Activated B cell treated with CpG ODN at 0.5 μM for 24 hours (primary cell): ENCODE results near the gene NUP98. TPM values are rescaled to one million over a fixed set of nuclear protein-coding genes. Genes with fewer than 3 reads are reported as not detected.
A peak's percentile ranks its signal among the peaks of the same experiment; 100 is the strongest.

Experiments
- ATAC-seq: fragments of 200-7000 bp; cut with Tn5 transposase; one replicate; pipeline ENCODE4 v1.10.0; 2021; ENCODE audit warnings: low read depth, mild to moderate bottlenecking, moderate library complexity
- CTCF ChIA-PET: fragments of 350-600 bp; sonication (Branson Sonifier 250); formaldehyde crosslinking; loops from one replicate; lab custom pipeline; 2021; ENCODE audit warnings: antibody characterized with exemption; lab: Charles Lee
- POLR2A ChIA-PET: fragments of 350-600 bp; sonication (Branson Sonifier 250); formaldehyde crosslinking; loops from one replicate; lab custom pipeline; 2021; ENCODE audit warnings: antibody characterized with exemption; lab: Charles Lee
- DNase-seq: peaks from one replicate; pipeline ENCODE4 v3.0.0; 2022
- H3K27ac Mint-ChIP-seq: one replicate; pipeline ENCODE4 v1.8.0; 2020; ENCODE audit warnings: mixed read lengths
- H3K27me3 Mint-ChIP-seq: one replicate; pipeline ENCODE4 v1.8.0; 2021; ENCODE audit warnings: mixed read lengths
- H3K36me3 Mint-ChIP-seq: one replicate; pipeline ENCODE4 v1.8.0; 2021; ENCODE audit warnings: low read depth, mixed read lengths
- H3K4me1 Mint-ChIP-seq: one replicate; pipeline ENCODE4 v1.8.0; 2021; ENCODE audit warnings: mixed read lengths
- H3K4me3 Mint-ChIP-seq: one replicate; pipeline ENCODE4 v1.8.0; 2020; ENCODE audit warnings: mild to moderate bottlenecking, mixed read lengths
- H3K9me3 Mint-ChIP-seq: one replicate; pipeline ENCODE4 v1.8.0; 2020; ENCODE audit warnings: mixed read lengths
- intact Hi-C: fragments of 100-400 bp; cut with micrococcal nuclease; formaldehyde crosslinking; loops from one replicate; pipeline ENCODE4 v1.15.1; 2024
- total RNA-seq: library from RNA; stranded (reverse); gene quantifications from 2 replicates; pipeline ENCODE4 v1.2.3, GENCODE V29; 2022
- TF ChIP-seq, protein P1 (sequence below): fragments of 200-600 bp; IDR thresholded peaks from one replicate; pipeline ENCODE4 v1.8.0; 2022; ENCODE audit warnings: antibody characterized with exemption, mild to moderate bottlenecking

NUP98 gene
- total RNA-seq, 1 donor from 2014 or later: 117 TPM

DNA sequence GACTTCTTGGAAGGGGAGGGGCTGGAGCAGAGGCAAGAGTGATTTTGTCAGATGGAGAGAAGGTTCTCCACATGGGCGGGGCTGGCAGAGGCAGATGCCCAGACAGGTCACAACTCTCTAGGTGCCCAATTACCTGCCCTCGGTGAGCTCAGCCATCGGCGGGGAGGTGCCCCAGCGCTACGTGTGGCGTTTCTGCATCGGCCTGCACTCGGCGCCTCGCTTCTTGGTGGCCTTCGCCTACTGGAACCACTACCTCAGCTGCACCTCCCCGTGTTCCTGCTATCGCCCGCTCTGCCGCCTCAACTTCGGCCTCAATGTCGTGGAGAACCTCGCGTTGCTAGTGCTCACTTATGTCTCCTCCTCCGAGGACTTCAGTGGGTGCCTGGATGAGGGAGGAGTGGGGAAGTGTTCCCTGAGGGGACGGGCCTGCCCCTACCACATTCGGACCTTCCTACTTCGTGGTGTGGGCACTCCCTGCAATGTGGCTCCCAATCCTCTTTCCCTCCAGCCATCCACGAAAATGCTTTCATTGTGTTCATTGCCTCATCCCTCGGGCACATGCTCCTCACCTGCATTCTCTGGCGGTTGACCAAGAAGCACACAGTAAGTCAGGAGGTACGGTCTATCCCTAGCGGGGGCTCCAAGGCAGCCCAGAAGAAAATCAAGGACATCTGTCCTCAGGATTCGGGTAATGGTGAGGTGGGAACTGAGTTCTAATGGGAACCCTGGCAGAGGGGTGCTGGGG is 26.6 kb upstream of the NUP98 start:
- CTCF ChIA-PET: interaction anchor here (1.7 to 5.9 kb wide), 4 partner anchors 12 to 248 kb away, joined by 5 to 51 read pairs (median 10); partner anchors contain the start of gene RHOG
- Mint-ChIP-seq H3K36me3 (peaks cover 35% of the 10 kb centered on the region), H3K27ac (peak overlapping the region; percentile 65), H3K4me3 (no peak overlapping the region), H3K4me1 (peaks cover 28% of the 10 kb centered on the region), H3K9me3 (no peaks in the 10 kb centered on the region), H3K27me3 (no peaks in the 10 kb centered on the region)
- intact Hi-C loops: loop anchor here (1.0 kb wide), 2 partner anchors 17 to 248 kb away; no protein-coding TSS in a partner anchor
- no peak for ATAC-seq
- DNase-seq: no peak
- TF ChIP-seq, protein P1, sequence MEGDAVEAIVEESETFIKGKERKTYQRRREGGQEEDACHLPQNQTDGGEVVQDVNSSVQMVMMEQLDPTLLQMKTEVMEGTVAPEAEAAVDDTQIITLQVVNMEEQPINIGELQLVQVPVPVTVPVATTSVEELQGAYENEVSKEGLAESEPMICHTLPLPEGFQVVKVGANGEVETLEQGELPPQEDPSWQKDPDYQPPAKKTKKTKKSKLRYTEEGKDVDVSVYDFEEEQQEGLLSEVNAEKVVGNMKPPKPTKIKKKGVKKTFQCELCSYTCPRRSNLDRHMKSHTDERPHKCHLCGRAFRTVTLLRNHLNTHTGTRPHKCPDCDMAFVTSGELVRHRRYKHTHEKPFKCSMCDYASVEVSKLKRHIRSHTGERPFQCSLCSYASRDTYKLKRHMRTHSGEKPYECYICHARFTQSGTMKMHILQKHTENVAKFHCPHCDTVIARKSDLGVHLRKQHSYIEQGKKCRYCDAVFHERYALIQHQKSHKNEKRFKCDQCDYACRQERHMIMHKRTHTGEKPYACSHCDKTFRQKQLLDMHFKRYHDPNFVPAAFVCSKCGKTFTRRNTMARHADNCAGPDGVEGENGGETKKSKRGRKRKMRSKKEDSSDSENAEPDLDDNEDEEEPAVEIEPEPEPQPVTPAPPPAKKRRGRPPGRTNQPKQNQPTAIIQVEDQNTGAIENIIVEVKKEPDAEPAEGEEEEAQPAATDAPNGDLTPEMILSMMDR: no peak
- POLR2A ChIA-PET: interaction anchor here (1.5 to 6.0 kb wide), 2 partner anchors 15 to 25 kb away, joined by 9 to 91 read pairs; partner anchors contain the start of gene RHOG

DNA sequence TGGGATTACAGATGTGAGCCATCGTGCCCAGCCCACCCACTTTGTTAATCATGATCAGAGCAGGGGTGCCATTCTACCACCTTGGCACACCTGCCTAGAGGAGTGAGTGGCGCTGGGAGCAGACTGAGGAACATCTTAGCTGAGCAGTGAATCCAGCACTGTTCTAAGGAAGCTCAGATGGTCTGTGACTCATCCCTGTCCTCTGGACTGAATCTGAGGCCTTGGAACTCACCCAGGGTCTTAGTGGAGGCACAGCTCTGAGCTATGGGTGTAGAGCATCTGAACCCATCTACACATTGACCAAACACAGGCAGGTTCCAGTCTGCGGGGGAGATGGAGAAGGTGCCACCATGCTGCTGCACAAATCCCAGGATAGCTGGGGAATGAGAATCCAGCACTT is 25.9 kb upstream of the NUP98 start:
- DNase-seq (no peak), ATAC-seq (no peak)
- H3K27me3 Mint-ChIP-seq: no peaks in the 10 kb centered on the region
- no peaks in the 10 kb centered on the region for H3K9me3 Mint-ChIP-seq
- intact Hi-C loops: no loop called here
- peaks cover 33% of the 10 kb centered on the region for H3K36me3 Mint-ChIP-seq
- CTCF ChIA-PET: interaction anchor here (5.9 kb wide), 1 partner anchor 17 kb away, joined by 51 read pairs; the partner anchor contains the start of gene RHOG
- H3K27ac Mint-ChIP-seq: peak overlapping the region; percentile 63
- POLR2A ChIA-PET: interaction anchor here (1.5 to 6.0 kb wide), 2 partner anchors 15 to 31 kb away, joined by 3 to 91 read pairs; partner anchors contain the start of gene RHOG
- peaks cover 28% of the 10 kb centered on the region for H3K4me1 Mint-ChIP-seq
- no peak overlapping the region for H3K4me3 Mint-ChIP-seq
- TF ChIP-seq, protein P1: no peak

DNA sequence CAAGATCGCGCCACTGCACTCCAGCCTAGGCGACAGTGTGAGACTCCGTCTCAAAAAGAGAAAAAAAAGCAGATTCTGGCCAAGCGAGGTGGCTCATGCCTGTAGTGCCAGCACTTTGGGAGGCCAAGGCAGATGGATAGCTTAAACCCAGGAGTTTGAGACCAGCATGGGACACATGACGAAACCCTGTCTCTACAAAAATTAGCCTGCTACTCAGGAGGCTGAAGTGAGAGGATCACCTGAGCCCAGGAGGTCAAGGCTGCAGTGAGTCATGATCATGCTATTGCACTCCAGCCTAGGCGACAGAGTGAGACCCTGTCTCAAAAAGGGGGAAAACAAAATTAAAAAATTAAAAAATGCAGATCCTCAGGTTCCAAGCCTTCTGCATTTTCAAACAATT is 25.0 kb upstream of the NUP98 start:
- no peak for ATAC-seq
- no peak overlapping the region for H3K27ac Mint-ChIP-seq

DNA sequence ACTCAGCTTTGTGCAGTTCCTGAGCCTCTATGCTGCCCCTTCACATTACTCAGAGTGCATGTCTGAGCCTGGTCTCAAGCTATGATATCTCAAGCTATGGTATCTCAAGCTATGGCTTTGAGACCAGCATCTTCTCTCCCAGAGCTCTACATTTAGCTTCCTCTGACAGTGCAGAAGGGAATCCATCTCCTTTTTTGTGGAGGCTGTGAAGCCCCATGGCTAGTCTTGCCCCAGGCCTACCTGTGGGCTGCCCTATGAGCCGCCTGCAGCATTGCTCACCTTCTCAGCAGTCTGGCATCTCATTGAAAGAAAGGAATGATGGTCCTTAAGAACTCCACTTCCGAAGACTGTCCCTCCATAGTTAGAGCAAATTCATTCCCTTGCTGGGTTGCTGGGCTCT is 23.6 kb upstream of the NUP98 start:
- TF ChIP-seq, protein P1: no peak
- no peak overlapping the region for H3K27ac Mint-ChIP-seq
- no peaks in the 10 kb centered on the region for H3K27me3 Mint-ChIP-seq
- POLR2A ChIA-PET: interaction anchor here (1.5 kb wide), 1 partner anchor 20 kb away, joined by 8 read pairs; the partner anchor contains the start of gene RHOG
- CTCF ChIA-PET: interaction anchor here (1.2 to 2.7 kb wide), 3 partner anchors 12 to 252 kb away, joined by 4 to 10 read pairs (median 9); partner anchors contain the start of gene RHOG
- DNase-seq (no peak), ATAC-seq (no peak)
- intact Hi-C loops: no loop called here
- peaks cover 19% of the 10 kb centered on the region for H3K4me1 Mint-ChIP-seq
- H3K36me3 Mint-ChIP-seq: peaks cover 9% of the 10 kb centered on the region
- no peaks in the 10 kb centered on the region for H3K9me3 Mint-ChIP-seq
- no peak overlapping the region for H3K4me3 Mint-ChIP-seq

More for the DNA sequence above, 25.0 kb upstream of the NUP98 start:
- CTCF ChIA-PET: interaction anchor here (5.9 kb wide), 1 partner anchor 18 kb away, joined by 51 read pairs; the partner anchor contains the start of gene RHOG
- Mint-ChIP-seq H3K9me3 (no peaks in the 10 kb centered on the region), H3K36me3 (peaks cover 23% of the 10 kb centered on the region), H3K4me3 (no peak overlapping the region), H3K27me3 (no peaks in the 10 kb centered on the region), H3K4me1 (peaks cover 25% of the 10 kb centered on the region)
- POLR2A ChIA-PET: interaction anchor here (1.5 to 6.0 kb wide), 2 partner anchors 16 to 32 kb away, joined by 3 to 91 read pairs; partner anchors contain the start of gene RHOG
- TF ChIP-seq, protein P1: no peak
- intact Hi-C loops: no loop called here
- DNase-seq: no peak
